T-helper 2 cell treated with Interferon-gamma antibody and Interleukin-4, amounts not matched to agents 5 μg/mL and 100 μg/mL, for 36 hours (primary cell): ENCODE results near the gene IFNAR2.

Source experiments
- DNase-seq: peaks from one replicate; pipeline ENCODE4 v3.0.0; 2021; ENCODE audit warnings: low spot score
- H3K27ac Mint-ChIP-seq: one replicate; pipeline ENCODE4 v1.8.0; 2021; ENCODE audit warnings: mild to moderate bottlenecking, mixed read lengths
- H3K27me3 Mint-ChIP-seq: one replicate; pipeline ENCODE4 v1.8.0; 2021; ENCODE audit warnings: low read depth, mixed read lengths
- H3K36me3 Mint-ChIP-seq: one replicate; pipeline ENCODE4 v1.8.0; 2021; ENCODE audit warnings: low read depth, mixed read lengths
- H3K4me1 Mint-ChIP-seq: one replicate; pipeline ENCODE4 v1.8.0; 2021; ENCODE audit warnings: low read depth, mixed read lengths
- H3K4me3 Mint-ChIP-seq: one replicate; pipeline ENCODE4 v1.8.0; 2022; ENCODE audit warnings: mild to moderate bottlenecking, moderate library complexity, mixed read lengths
- H3K9me3 Mint-ChIP-seq: one replicate; pipeline ENCODE4 v1.8.0; 2021; ENCODE audit warnings: mixed read lengths

Gene IFNAR2

GRCh38 chr21:33229784-33230544 lies at the start of gene IFNAR2:
TSS of gene IFNAR2 (plus strand) at chr21:33229938. CDS start at chr21:33241923, 11,985 bp downstream.
- H3K27ac Mint-ChIP-seq: peak within 1 kb of the TSS; percentile 93
- H3K36me3 Mint-ChIP-seq: peaks cover 30% of the 10 kb centered on the region
- peak; percentile 74 for DNase-seq
- peaks cover 47% of the 10 kb centered on the region for H3K4me1 Mint-ChIP-seq
- peak within 1 kb of the TSS; percentile 93 for H3K4me3 Mint-ChIP-seq
- H3K9me3 Mint-ChIP-seq: no peaks in the 10 kb centered on the region
- H3K27me3 Mint-ChIP-seq: no peaks in the 10 kb centered on the region

DNA sequence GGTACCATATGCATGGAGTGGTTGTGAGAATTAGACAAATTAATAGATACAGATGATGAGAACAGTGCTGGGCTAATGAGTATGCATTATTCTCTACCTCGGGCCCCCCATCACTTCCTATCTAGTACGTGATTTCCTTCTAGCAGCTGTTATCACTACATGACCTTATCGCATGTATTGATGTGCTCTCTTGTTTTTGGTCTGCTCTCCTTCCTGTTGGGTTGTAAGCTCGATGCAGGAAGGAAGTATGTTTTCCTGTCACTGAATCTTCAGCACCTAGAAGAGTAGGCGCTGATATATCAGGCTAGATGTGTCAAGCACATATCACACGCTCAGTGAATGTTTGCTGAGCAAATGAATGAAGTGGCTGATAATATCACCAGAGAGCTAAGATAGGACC lies 43.9 kb upstream of the IFNAR2 start:
- Mint-ChIP-seq H3K27me3 (peaks cover 19% of the 10 kb centered on the region), H3K36me3 (peaks cover 7% of the 10 kb centered on the region), H3K27ac (peak overlapping the region; percentile 66), H3K4me3 (peak overlapping the region; percentile 48), H3K9me3 (peaks cover 5% of the 10 kb centered on the region), H3K4me1 (peaks cover 30% of the 10 kb centered on the region)
- DNase-seq: no peak

GRCh38 chr21:33187276-33187675 lies 42.5 kb upstream of the IFNAR2 start:
- DNase-seq: no peak
- Mint-ChIP-seq H3K4me3 (no peak overlapping the region), H3K27ac (no peak overlapping the region), H3K36me3 (peaks cover 14% of the 10 kb centered on the region), H3K4me1 (peaks cover 30% of the 10 kb centered on the region), H3K27me3 (peaks cover 27% of the 10 kb centered on the region), H3K9me3 (peaks cover 11% of the 10 kb centered on the region)

GRCh38 chr21:33189237-33189636 lies 40.5 kb upstream of the IFNAR2 start:
- peaks cover 14% of the 10 kb centered on the region for H3K36me3 Mint-ChIP-seq
- H3K27ac Mint-ChIP-seq: no peak overlapping the region
- H3K9me3 Mint-ChIP-seq: peaks cover 11% of the 10 kb centered on the region
- H3K27me3 Mint-ChIP-seq: peaks cover 25% of the 10 kb centered on the region
- H3K4me1 Mint-ChIP-seq: peaks cover 23% of the 10 kb centered on the region
- no peak overlapping the region for H3K4me3 Mint-ChIP-seq
- DNase-seq: no peak

DNA sequence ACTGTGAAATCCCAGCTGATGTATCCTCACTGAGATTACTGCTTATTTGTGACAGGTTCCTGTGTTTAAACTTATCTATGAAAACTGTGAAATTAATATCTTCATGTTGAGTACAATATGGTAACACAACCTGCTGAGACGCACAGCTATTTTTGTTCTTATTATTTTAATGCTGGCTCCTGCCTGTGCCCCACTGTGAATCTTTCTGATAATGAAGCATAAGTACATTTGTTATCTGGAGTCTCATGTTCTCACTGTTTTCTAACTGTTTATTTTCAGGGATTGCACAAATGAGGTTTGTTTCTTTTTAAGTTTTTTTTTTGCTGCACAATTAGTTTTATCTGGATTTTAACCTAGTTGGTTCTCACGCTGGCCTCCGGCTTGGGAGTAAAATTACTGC lies 39.9 kb upstream of the IFNAR2 start:
- no peak for DNase-seq
- Mint-ChIP-seq H3K4me3 (no peak overlapping the region), H3K4me1 (peaks cover 21% of the 10 kb centered on the region), H3K9me3 (peaks cover 11% of the 10 kb centered on the region), H3K27me3 (peaks cover 25% of the 10 kb centered on the region), H3K36me3 (peaks cover 14% of the 10 kb centered on the region), H3K27ac (no peak overlapping the region)

DNA sequence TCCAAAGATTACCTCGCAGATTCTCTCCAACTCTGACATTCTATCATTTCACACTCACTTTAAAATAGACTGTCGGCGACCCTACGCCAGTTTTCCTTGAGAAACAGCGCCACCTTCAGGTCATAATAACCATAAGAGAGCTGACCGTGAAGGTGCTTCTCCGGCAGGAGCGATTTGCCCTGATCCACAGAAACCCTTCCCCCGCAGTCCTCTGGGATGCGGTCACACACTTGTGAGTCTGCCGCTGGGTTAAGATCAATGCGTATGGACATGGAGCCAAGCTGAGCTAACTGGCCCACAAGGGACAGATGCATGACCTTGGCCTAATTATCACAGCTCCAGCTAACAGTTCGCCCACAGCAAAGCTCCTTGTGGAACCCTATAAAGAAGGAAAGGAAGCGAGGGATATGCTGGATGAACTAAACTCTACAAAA lies 32.8 kb upstream of the IFNAR2 start:
- Mint-ChIP-seq H3K4me1 (peaks cover 23% of the 10 kb centered on the region), H3K27me3 (peaks cover 6% of the 10 kb centered on the region), H3K27ac (no peak overlapping the region), H3K36me3 (no peaks in the 10 kb centered on the region), H3K4me3 (no peak overlapping the region), H3K9me3 (no peaks in the 10 kb centered on the region)
- DNase-seq: peak; percentile 39

DNA sequence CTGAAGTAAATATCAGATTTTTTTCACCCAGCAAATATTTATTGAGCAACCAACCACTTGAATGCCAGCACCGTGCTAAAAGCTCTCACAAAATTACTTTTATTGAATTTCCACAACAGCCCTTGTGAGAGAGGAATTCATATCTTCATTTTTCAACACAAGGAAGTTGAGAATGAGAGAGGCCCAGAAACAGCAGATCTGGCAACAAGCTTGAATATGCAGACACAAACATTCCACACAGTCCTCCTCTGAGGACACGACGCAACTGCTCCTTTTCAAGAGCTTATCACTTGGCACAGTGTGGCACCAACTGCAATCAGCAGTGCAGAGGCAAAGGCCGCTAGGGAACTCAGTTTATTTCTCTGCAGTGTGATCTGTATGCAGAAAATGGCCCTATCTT lies 32.2 kb upstream of the IFNAR2 start:
- Mint-ChIP-seq H3K27ac (no peak overlapping the region), H3K4me3 (no peak overlapping the region), H3K36me3 (no peaks in the 10 kb centered on the region), H3K4me1 (peaks cover 26% of the 10 kb centered on the region), H3K9me3 (no peaks in the 10 kb centered on the region), H3K27me3 (peaks cover 5% of the 10 kb centered on the region)
- DNase-seq: no peak

DNA sequence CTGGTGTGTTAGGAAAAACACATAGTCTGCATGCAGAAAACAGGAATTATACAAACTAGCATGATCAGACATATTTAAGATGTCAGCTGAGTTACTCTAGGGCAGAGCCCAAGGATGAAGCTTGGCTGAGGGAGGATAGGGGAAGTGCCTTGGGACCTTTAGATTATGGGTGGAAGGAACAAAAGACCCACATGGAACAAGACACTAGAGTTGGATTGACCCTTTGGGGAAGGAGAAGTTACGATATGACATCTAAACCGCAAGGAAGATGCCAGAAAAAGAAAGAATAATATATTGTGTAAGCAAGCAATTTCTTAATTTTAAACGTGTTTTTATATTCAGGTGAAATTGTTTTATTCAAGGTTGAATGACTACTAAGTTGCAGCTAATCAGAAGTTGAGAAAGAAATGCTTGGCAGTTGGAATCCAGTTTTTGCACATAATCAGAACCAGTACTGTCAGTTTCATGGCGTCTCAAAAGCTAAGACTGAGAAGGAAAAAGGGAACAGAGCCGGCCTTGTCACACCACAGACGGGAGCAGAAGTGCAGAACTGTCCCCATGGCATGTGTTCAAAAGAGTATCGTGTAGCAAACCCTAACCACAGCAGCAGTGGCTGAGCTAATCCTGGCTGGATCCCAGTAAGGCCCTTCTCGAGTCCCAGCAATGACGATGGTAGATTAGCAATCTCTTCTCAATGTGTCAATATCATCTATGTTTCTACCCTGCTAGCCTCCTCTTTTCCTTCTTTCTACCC lies 31.2 kb upstream of the IFNAR2 start:
- Mint-ChIP-seq H3K27ac (no peak overlapping the region), H3K4me1 (peaks cover 33% of the 10 kb centered on the region), H3K9me3 (no peaks in the 10 kb centered on the region), H3K4me3 (no peak overlapping the region), H3K27me3 (peaks cover 2% of the 10 kb centered on the region), H3K36me3 (no peaks in the 10 kb centered on the region)
- DNase-seq: no peak

DNA sequence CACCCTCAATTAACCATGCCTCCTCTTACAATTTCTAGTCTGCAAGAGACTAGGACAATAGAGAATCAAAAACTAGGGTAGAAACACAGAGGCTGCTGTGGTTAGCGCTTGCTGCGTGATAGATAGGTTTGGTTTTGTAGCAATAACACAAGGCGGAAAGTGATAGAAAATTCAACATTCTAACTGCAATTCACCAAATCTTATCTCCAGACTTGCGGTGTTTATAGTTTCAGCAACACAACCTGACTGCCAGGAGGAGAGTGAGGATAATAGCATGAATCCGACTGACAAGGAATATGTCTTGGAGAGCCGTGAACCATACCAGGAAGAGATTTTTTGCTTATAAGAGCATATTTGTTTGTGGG lies 30.7 kb upstream of the IFNAR2 start:
- DNase-seq: no peak
- H3K27ac Mint-ChIP-seq: no peak overlapping the region
- H3K4me1 Mint-ChIP-seq: peaks cover 38% of the 10 kb centered on the region
- H3K27me3 Mint-ChIP-seq: peaks cover 2% of the 10 kb centered on the region
- no peaks in the 10 kb centered on the region for H3K36me3 Mint-ChIP-seq
- H3K9me3 Mint-ChIP-seq: no peaks in the 10 kb centered on the region
- no peak overlapping the region for H3K4me3 Mint-ChIP-seq

DNA sequence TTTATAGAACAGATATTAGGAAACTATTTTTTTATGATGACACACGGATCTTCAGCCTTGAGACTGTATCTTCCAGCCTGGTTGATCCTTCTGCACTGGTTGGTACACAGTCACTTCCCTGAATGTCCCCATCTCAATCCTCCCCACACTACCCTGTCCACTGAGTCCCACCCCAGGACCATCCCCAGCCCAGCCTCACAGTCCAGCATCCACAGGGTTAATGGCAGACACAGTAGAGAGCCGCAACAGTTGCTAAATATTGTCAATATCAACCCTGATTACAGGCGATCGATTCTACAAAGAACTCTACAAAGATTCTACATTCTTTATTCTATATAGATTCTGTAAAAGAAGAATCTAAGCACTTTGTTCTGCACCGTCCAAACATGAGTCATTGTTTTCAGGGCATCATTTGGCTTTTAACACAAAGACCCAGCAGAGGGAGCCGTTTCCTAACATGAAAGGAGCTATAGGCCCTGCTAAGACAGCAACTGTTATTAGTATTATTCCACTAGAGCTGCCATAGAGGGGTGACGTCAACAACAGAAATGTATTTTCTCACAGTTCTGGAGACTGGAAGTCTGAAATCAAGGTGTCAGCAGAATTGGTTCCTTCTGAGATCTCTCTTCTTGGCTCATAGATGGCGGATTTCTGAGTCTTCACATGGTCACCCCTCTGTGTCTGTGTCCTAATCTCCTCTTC lies 30.1 kb upstream of the IFNAR2 start:
- Mint-ChIP-seq H3K36me3 (no peaks in the 10 kb centered on the region), H3K27me3 (peaks cover 2% of the 10 kb centered on the region), H3K4me1 (peaks cover 42% of the 10 kb centered on the region), H3K27ac (peak overlapping the region; percentile 35), H3K9me3 (no peaks in the 10 kb centered on the region), H3K4me3 (no peak overlapping the region)
- peak; percentile 69 for DNase-seq

DNA sequence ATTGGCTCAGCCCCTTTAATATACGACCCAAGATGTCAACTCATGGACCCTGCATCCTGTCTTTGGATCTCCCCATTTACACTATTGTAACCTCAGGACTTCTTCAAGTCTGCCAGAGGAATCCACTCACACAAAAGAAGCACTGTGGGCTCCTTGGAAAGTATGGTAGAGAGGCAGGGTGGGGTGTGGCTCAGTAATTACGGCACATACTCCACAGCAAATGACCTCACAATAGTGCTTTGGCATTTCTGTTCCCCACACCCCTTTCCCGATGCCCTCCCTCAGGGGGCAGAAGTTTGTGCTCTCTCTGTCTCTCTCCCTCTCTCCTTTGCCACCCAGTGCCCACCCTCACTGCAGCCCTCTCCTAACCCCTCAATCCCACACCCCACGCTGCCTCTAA lies 27.8 kb upstream of the IFNAR2 start:
- H3K27me3 Mint-ChIP-seq: no peaks in the 10 kb centered on the region
- no peak overlapping the region for H3K4me3 Mint-ChIP-seq
- H3K4me1 Mint-ChIP-seq: peaks cover 47% of the 10 kb centered on the region
- H3K27ac Mint-ChIP-seq: no peak overlapping the region
- no peak for DNase-seq
- peaks cover 2% of the 10 kb centered on the region for H3K36me3 Mint-ChIP-seq
- peaks cover 4% of the 10 kb centered on the region for H3K9me3 Mint-ChIP-seq

GRCh38 chr21:33202464-33203363 lies 27.0 kb upstream of the IFNAR2 start:
- H3K9me3 Mint-ChIP-seq: peaks cover 11% of the 10 kb centered on the region
- H3K27me3 Mint-ChIP-seq: no peaks in the 10 kb centered on the region
- DNase-seq: no peak
- peaks cover 45% of the 10 kb centered on the region for H3K4me1 Mint-ChIP-seq
- peaks cover 6% of the 10 kb centered on the region for H3K36me3 Mint-ChIP-seq
- no peak overlapping the region for H3K4me3 Mint-ChIP-seq
- no peak overlapping the region for H3K27ac Mint-ChIP-seq

DNA sequence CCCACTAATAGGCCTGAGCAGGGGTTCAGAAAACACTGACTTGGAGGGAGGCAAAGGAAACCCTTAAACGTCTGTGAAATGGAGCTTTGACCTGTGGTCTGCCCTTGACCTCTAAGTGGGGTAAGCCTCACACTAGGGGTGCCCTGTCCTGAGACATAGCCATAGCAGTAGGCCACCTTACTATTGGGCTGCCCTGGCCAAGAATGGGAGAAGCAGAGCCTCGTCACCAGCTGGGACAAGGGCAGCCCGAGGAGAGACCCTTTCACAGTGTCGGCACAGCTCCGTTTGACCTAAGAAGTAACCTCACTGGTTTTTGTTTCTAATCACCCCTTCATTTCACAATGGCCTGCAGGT lies 26.4 kb upstream of the IFNAR2 start:
- H3K27ac Mint-ChIP-seq: no peak overlapping the region

More for the DNA sequence above, 26.4 kb upstream of the IFNAR2 start:
- no peak for DNase-seq
- no peak overlapping the region for H3K4me3 Mint-ChIP-seq
- H3K9me3 Mint-ChIP-seq: peaks cover 17% of the 10 kb centered on the region
- no peaks in the 10 kb centered on the region for H3K27me3 Mint-ChIP-seq
- H3K4me1 Mint-ChIP-seq: peaks cover 45% of the 10 kb centered on the region
- peaks cover 12% of the 10 kb centered on the region for H3K36me3 Mint-ChIP-seq
